ENCODE results near the gene RHOF. TPM values are rescaled to one million over a fixed set of nuclear protein-coding genes. Genes with fewer than 3 reads are reported as not detected.

The RHOF gene
- total RNA-seq, 2 donors from 2014 or later: 9.5 to 23.5 TPM

DNA sequence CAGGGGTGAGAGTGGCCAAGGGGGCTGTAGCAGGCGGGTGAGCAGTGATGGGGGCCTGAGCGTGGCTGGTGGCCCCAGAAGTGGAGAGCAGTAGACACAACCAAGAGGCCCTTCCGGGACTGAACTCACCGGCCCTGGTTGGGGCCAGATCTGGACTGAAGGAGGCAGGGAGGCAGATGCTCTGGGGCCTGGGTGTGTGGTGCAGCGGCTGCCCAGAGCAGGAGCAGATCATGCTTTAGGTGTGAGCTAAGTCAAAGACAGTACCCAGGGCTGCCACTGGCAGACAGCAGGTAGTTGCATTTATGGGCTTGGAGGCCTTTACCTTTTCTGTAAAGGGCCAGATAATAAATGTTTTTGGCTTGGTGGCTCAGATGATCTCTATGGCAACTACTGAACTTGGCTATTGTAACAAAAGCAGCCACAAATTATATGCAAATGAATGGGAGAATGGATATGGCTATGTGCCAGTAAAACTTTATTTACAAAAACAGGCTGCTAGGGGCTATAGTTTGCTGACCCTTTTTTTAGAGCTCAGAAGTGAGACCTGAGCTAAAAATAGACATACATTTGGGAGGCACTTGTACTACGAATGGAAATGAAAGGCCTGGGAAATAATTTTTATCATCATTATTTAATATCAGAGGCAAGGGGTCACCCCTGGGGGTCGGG, 35.9 kb upstream of the RHOF start:
- Histone ChIP-seq H3K36me3 (peaks cover 9 to 26% of the 10 kb centered on the region in 2 donors), H3K9me3 (no peaks in the 10 kb centered on the region), H3K4me3 (no peak overlapping the region), H3K27ac (no peak overlapping the region), H3K27me3 (replicated peaks; ENCODE audit: insufficient read depth) (no peaks in the 10 kb centered on the region), H3K4me1 (replicated peaks) (no peaks in the 10 kb centered on the region)
- no peak for DNase-seq (ENCODE audit: low spot score)
- intact Hi-C loops (cut with DNase I): no loop called here
- 72% methylated on average over 7 of the region's 7 CpGs for WGBS
- TF ChIP-seq POLR2A (IDR thresholded peaks at IDR 0.05): no peak
- no peak for TF ChIP-seq POLR2AphosphoS5 (IDR thresholded peaks at IDR 0.05)
- TF ChIP-seq, protein P1, sequence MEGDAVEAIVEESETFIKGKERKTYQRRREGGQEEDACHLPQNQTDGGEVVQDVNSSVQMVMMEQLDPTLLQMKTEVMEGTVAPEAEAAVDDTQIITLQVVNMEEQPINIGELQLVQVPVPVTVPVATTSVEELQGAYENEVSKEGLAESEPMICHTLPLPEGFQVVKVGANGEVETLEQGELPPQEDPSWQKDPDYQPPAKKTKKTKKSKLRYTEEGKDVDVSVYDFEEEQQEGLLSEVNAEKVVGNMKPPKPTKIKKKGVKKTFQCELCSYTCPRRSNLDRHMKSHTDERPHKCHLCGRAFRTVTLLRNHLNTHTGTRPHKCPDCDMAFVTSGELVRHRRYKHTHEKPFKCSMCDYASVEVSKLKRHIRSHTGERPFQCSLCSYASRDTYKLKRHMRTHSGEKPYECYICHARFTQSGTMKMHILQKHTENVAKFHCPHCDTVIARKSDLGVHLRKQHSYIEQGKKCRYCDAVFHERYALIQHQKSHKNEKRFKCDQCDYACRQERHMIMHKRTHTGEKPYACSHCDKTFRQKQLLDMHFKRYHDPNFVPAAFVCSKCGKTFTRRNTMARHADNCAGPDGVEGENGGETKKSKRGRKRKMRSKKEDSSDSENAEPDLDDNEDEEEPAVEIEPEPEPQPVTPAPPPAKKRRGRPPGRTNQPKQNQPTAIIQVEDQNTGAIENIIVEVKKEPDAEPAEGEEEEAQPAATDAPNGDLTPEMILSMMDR (IDR thresholded peaks at IDR 0.05): no peak

DNA sequence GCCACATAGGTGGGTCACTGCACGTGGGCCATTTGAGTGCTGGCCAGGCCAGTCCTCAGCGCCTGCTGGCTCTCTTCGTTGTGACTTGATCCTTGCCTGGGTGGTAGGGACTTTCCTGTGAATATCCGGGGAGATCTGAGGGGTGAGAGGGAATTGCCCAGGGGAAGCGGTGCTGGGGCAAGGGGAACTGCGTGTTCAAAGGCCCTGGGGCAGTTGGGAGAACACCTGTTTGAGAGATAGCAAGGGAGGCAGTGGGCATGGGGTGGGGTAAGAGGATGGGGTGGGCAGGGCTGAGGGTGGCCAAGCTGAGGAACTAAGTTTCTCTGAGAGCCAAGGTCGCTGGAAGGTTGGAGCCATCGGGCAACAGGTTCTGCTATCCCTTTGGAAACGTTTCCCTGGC, 35.3 kb upstream of the RHOF start:
- Histone ChIP-seq H3K4me3 (no peak overlapping the region), H3K4me1 (replicated peaks) (no peaks in the 10 kb centered on the region), H3K36me3 (peaks cover 9 to 26% of the 10 kb centered on the region in 2 donors), H3K9me3 (no peaks in the 10 kb centered on the region), H3K27me3 (replicated peaks; ENCODE audit: insufficient read depth) (no peaks in the 10 kb centered on the region), H3K27ac (no peak overlapping the region)
- 81% methylated on average over 9 of the region's 9 CpGs for WGBS
- intact Hi-C loops (cut with DNase I): no loop called here
- no peak for DNase-seq (ENCODE audit: low spot score)
- TF ChIP-seq POLR2AphosphoS5 (IDR thresholded peaks at IDR 0.05): no peak
- TF ChIP-seq POLR2A (IDR thresholded peaks at IDR 0.05): no peak
- TF ChIP-seq, protein P1 (IDR thresholded peaks at IDR 0.05): no peak

DNA sequence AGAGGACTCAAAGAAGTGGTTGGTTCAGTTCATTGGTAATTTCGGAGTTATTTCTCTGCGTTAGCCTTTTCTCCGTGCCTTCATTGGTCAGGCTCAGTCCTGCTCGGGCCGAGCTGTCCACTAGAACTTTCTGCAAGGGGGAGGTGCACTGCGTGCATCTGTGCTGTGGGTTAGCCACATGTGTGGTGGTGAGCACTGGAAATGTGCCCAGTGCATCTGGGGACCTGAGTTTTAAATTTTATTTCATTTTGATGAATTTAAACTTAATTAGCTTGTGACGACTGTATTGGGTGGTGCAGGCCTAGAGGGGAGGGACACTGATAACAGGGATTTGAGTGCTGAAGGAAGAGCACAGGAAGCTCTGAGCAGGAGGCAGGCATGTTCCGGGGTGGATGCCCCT, 34.8 kb upstream of the RHOF start:
- TF ChIP-seq, protein P1 (IDR thresholded peaks at IDR 0.05): no peak
- TF ChIP-seq POLR2A (IDR thresholded peaks at IDR 0.05): no peak
- TF ChIP-seq POLR2AphosphoS5 (IDR thresholded peaks at IDR 0.05): no peak
- no peaks in the 10 kb centered on the region for H3K27me3 ChIP-seq (replicated peaks; ENCODE audit: insufficient read depth)
- no peaks in the 10 kb centered on the region for H3K9me3 ChIP-seq
- WGBS: 85% methylated on average over 8 of the region's 8 CpGs
- no peak for DNase-seq (ENCODE audit: low spot score)
- no peak overlapping the region for H3K27ac ChIP-seq
- H3K36me3 ChIP-seq: peaks cover 9 to 26% of the 10 kb centered on the region in 2 donors
- intact Hi-C loops (cut with DNase I): no loop called here
- no peak overlapping the region for H3K4me3 ChIP-seq
- no peaks in the 10 kb centered on the region for H3K4me1 ChIP-seq (replicated peaks)

DNA sequence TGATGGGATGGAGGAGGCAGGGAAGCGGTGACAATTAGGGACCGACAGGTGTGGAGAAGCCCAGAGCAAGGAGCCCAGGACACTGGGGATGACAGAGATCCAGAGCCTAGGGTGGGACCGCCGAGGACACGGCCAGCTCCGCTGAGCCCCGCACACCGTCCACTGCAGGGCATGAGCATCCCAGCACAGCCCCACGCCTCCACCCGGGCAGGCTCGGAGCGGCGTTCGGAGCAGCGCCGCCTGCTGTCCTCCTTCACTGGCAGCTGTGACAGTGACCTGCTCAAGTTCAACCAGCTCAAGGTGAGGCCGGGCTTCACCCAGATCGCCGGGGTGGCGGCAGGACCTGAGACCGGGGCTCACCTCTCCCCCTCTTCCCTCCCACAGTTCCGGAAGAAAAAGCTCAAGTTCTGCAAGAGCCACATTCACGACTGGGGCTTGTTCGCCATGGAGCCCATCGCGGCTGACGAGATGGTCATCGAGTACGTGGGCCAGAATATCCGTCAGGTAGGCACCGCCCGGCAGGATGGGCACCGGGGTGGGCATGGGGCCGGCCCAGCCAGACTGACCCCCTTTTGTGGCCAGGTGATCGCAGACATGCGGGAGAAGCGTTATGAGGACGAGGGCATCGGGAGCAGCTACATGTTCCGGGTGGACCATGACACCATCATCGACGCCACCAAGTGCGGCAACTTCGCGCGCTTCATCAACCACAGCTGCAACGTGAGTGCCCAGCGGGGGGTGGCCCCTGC, 34.0 kb upstream of the RHOF start:
- 92% methylated on average over 46 of the region's 48 CpGs for WGBS

More for the DNA sequence above, 34.0 kb upstream of the RHOF start:
- Histone ChIP-seq H3K4me1 (replicated peaks) (no peaks in the 10 kb centered on the region), H3K4me3 (no peak overlapping the region), H3K27ac (no peak overlapping the region), H3K36me3 (peaks cover 13 to 31% of the 10 kb centered on the region in 2 donors), H3K9me3 (no peaks in the 10 kb centered on the region), H3K27me3 (replicated peaks; ENCODE audit: insufficient read depth) (no peaks in the 10 kb centered on the region)
- TF ChIP-seq, protein P1 (IDR thresholded peaks at IDR 0.05): no peak
- no peak for TF ChIP-seq POLR2A (IDR thresholded peaks at IDR 0.05)
- TF ChIP-seq POLR2AphosphoS5 (IDR thresholded peaks at IDR 0.05): no peak
- intact Hi-C loops (cut with DNase I): no loop called here
- no peak for DNase-seq (ENCODE audit: low spot score)

Measured in prostate gland (tissue), 2 donors.